Measurements from ENCODE around the gene CNOT9. TPM values are rescaled to one million over a fixed set of nuclear protein-coding genes. Genes with fewer than 3 reads are reported as not detected.

Gene CNOT9
- total and polyA plus RNA-seq, 10 of the 15 experiments (the other 5 are each of a cell fraction or from before 2014, with no cell fraction given): 51.0 to 172 (median 98.2) TPM

GRCh38 chr2:218643751-218644310 is 75.2 kb downstream of the CNOT9 start:
- Histone ChIP-seq H3K27me3 (replicated peaks in 1 of 2; ENCODE audit: control insufficient read depth in 2 of 2, insufficient read depth in 2 of 2, low read length in 1 of 2) (no peaks in the 10 kb centered on the region), H3K79me2 (ENCODE audit: control insufficient read depth, insufficient read depth, low read length) (peaks cover 2% of the 10 kb centered on the region; the same call in 1 of the 2 replicates), H3K4me2 (ENCODE audit: control insufficient read depth, insufficient read depth) (no peak overlapping the region), H3K36me3 (ENCODE audit: control insufficient read depth in 2 of 2, insufficient read depth in 2 of 2, low read length in 1 of 2) (peaks cover 32 to 33% of the 10 kb centered on the region in 2 experiments), H3K4me1 (ENCODE audit: control insufficient read depth, insufficient read depth, low read length) (no peaks in the 10 kb centered on the region), H3K4me3 (no peak overlapping the region), H3K9me3 (replicated peaks; ENCODE audit: control insufficient read depth, insufficient read depth, low read length) (no peaks in the 10 kb centered on the region), H3K27ac (ENCODE audit: control insufficient read depth, insufficient read depth) (no peak overlapping the region), H2AFZ (ENCODE audit: control insufficient read depth, low read depth, low read length) (no peak overlapping the region), H4K20me1 (ENCODE audit: control insufficient read depth, insufficient read depth) (no peaks in the 10 kb centered on the region), H3K9ac (ENCODE audit: control insufficient read depth, insufficient read depth, low read length) (no peak overlapping the region)
- ChIA-PET POLR2A (no interaction called here), SMC1A (ENCODE audit: uncharacterized antibody, unreplicated experiment) (interaction anchor here (0.6 to 0.8 kb wide), 2 partner anchors 173 to 283 kb away, joined by 3 read pairs; no protein-coding TSS in a partner anchor), RAD21 (ENCODE audit: unreplicated experiment) (interaction anchor here (0.6 kb wide), 1 partner anchor 285 kb away, joined by 3 read pairs; no protein-coding TSS in a partner anchor), CTCF (interaction anchor here (0.6 to 1.2 kb wide), 2 partner anchors 12 to 69 kb away, joined by 3 read pairs; no protein-coding TSS in a partner anchor)
- 98% methylated on average over 10 of the region's 10 CpGs for WGBS (ENCODE audit: insufficient coverage, insufficient replicate concordance, low lambda C conversion rate, missing lambda C conversion rate)
- TF ChIP-seq POLR2A (IDR thresholded peaks at IDR 0.05; ENCODE audit: low read depth, low read length) (no peak), ZNF207 (IDR thresholded peaks at IDR 0.05; ENCODE audit: borderline replicate concordance) (no peak), KAT2A (conservative IDR thresholded peaks at IDR 0.05; ENCODE audit: control insufficient read depth, low read depth, low read length) (no peak), POU2F2 (IDR thresholded peaks at IDR 0.05; ENCODE audit: borderline replicate concordance, low read depth, low read length) (no peak), ZNF274 (IDR thresholded peaks at IDR 0.05; ENCODE audit: insufficient read depth, insufficient read length) (no peak), DPF2 (IDR thresholded peaks at IDR 0.05) (no peak), YBX1 (IDR thresholded peaks at IDR 0.05) (no peak), GATAD2B (conservative IDR thresholded peaks at IDR 0.05; ENCODE audit: low read depth) (no peak)
- no peak for DNase-seq (ENCODE audit: low read depth, low spot score)
- no TSS peak for BruUV-seq (replicated peaks)
- in situ Hi-C loops (cut with MboI): no loop called here
- no peak for FAIRE-seq
- no peak for ATAC-seq
- intact Hi-C loops (cut with micrococcal nuclease; ENCODE audit: unreplicated experiment): no loop called here

- no peaks in the 10 kb centered on the region for H4K20me1 ChIP-seq (ENCODE audit: control insufficient read depth, insufficient read depth)
- intact Hi-C loops (cut with micrococcal nuclease; ENCODE audit: unreplicated experiment): no loop called here
- CTCF ChIA-PET: interaction anchor here (1.1 to 1.2 kb wide), 2 partner anchors 68 to 208 kb away, joined by 3 read pairs; no protein-coding TSS in a partner anchor
- TF ChIP-seq ZNF24 (IDR thresholded peaks at IDR 0.05) (no peak), JUND (IDR thresholded peaks at IDR 0.05; ENCODE audit: low read depth, low read length) (no peak), ZNF384 (IDR thresholded peaks at IDR 0.05; ENCODE audit: borderline replicate concordance, low read depth, low read length) (no peak), ZBTB11 (CRISPR knock-in tag; IDR thresholded peaks at IDR 0.05) (no peak), IRF3 (IDR thresholded peaks at IDR 0.05) (no peak), IKZF2 (IDR thresholded peaks at IDR 0.05) (no peak), PAX8 (IDR thresholded peaks at IDR 0.05) (no peak)
Observed at GRCh38 chr2:218644721-218645120, 76.1 kb downstream of the CNOT9 start.

More at GRCh38 chr2:218644721-218645120, 76.1 kb downstream of the CNOT9 start:
- ATAC-seq: no peak
- Histone ChIP-seq H2AFZ (ENCODE audit: control insufficient read depth, low read depth, low read length) (no peak overlapping the region), H3K79me2 (ENCODE audit: control insufficient read depth, insufficient read depth, low read length) (peaks cover 2% of the 10 kb centered on the region; the same call in 1 of the 2 replicates), H3K4me3 (no peak overlapping the region), H3K9ac (ENCODE audit: control insufficient read depth, insufficient read depth, low read length) (no peak overlapping the region), H3K4me2 (ENCODE audit: control insufficient read depth, insufficient read depth) (no peak overlapping the region), H3K9me3 (replicated peaks; ENCODE audit: control insufficient read depth, insufficient read depth, low read length) (no peaks in the 10 kb centered on the region), H3K27ac (ENCODE audit: control insufficient read depth, insufficient read depth) (no peak overlapping the region), H3K36me3 (ENCODE audit: control insufficient read depth in 2 of 2, insufficient read depth in 2 of 2, low read length in 1 of 2) (peaks cover 36% of the 10 kb centered on the region in 2 experiments), H3K4me1 (ENCODE audit: control insufficient read depth, insufficient read depth, low read length) (no peaks in the 10 kb centered on the region), H3K27me3 (replicated peaks in 1 of 2; ENCODE audit: control insufficient read depth in 2 of 2, insufficient read depth in 2 of 2, low read length in 1 of 2) (no peaks in the 10 kb centered on the region)
- no peak for DNase-seq (ENCODE audit: low read depth, low spot score)
- SMC1A ChIA-PET (ENCODE audit: uncharacterized antibody, unreplicated experiment): interaction anchor here (0.8 kb wide), 1 partner anchor 174 kb away, joined by 3 read pairs; no protein-coding TSS in a partner anchor
- WGBS (ENCODE audit: insufficient coverage, insufficient replicate concordance, low lambda C conversion rate, missing lambda C conversion rate): over 99% methylated on average over 11 of the region's 11 CpGs
- BruUV-seq (replicated peaks): no TSS peak
- POLR2A ChIA-PET: no interaction called here
- in situ Hi-C loops (cut with MboI): loop anchor here (5.0 kb wide), 1 partner anchor 237 kb away; no protein-coding TSS in a partner anchor
- no peak for FAIRE-seq
- RAD21 ChIA-PET (ENCODE audit: unreplicated experiment): no interaction called here

Measured in GM12878 (cell line).